HG03139 (cell line): ENCODE measurements around the gene ARMC9.
"Not testable (repeated sequence)": the region's sequence is repeated elsewhere in the genome, so short reads cannot be mapped to it uniquely, and the experiment has no call there.

ENCODE experiments used
- ATAC-seq: cut with Tn5 transposase; IDR thresholded peaks from one replicate; pipeline ENCODE4 v1.9.1; 2021; ENCODE audit not compliant: unreplicated experiment

Gene ARMC9

DNA sequence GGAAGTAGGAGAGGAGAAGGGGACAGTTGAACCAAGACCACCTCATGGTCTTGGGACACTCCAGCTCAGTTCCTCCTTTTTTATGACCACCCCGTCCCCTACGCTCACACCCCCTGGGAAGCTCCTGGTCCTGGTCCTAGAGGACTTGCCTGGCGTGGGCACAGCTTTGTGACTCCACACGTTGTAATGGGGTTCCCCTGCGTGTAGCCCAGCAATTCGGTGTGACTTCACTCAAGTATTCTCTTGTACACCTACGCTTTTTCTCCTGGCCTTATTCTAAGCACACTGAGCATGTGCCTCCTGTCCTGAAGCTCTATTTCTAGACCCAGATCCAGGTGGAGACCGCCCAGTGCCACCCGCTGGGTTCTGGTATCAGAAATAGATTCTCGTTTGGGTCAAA is 161.0 kb downstream of the ARMC9 start:
- ATAC-seq = no peak

DNA sequence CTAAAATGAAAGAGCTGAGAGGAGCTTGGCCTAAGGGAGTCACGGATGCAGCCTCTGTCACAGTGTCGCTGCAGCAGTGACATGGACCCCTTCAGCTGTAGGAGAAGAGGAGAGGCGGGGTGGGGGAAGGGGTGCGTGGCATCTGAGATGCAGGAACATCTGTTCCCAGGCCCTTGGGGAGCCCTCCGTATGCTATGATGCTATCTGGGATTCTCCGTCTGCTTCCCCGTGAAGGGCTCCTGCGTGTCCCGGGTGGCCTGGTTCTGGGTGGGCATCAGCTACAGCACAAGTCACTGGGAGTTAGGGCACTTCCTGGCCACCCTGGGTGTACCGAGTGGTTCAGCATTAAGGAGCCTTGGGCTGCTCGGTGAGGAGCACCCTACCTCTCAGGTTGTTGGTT is 161.5 kb downstream of the ARMC9 start:
- no peak for ATAC-seq

DNA sequence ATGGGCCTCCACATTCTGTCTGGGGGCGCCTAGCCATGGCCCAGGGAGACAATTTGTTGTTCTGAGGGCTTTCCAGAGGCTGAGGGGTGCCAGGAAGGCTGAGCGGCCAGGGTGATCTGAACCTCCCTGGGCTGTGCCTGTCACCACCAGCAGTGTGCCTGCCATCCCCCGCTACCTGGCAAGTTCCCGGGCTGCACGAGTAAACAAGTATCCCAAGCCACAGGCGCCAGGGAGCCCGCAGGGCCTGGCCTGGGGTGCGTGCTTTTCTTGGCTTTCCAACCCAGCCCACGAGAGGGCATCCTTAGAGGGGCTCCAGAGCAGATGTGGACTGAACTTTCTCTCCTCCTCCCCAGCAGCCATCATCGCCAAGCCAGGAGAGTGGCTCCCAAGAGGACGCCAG is 162.0 kb downstream of the ARMC9 start:
- ATAC-seq = no peak

DNA sequence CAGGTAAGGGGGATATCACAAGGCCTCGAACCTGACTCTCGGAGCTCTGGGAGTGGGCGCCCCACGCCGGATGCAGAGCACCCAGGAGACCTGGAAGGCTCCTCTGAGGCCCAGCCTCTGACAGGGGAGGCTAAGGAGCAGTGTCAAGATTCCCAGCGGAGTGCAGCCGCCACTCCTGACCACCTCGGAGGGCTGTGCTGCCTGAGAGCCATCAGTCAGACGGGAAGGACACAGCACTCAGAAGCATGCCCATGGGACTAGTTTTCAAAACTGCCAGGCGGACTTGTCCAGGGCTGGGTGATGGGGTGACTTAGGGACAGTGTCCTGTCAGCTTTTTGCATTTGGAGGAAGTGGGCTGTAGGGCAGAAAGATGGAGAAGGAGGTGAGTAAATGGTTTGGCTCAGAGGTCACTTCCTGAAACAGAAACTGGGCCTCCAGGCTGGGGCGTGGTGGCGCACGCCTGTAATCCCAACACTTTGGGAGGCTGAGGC is 162.5 kb downstream of the ARMC9 start:
- no peak for ATAC-seq

DNA sequence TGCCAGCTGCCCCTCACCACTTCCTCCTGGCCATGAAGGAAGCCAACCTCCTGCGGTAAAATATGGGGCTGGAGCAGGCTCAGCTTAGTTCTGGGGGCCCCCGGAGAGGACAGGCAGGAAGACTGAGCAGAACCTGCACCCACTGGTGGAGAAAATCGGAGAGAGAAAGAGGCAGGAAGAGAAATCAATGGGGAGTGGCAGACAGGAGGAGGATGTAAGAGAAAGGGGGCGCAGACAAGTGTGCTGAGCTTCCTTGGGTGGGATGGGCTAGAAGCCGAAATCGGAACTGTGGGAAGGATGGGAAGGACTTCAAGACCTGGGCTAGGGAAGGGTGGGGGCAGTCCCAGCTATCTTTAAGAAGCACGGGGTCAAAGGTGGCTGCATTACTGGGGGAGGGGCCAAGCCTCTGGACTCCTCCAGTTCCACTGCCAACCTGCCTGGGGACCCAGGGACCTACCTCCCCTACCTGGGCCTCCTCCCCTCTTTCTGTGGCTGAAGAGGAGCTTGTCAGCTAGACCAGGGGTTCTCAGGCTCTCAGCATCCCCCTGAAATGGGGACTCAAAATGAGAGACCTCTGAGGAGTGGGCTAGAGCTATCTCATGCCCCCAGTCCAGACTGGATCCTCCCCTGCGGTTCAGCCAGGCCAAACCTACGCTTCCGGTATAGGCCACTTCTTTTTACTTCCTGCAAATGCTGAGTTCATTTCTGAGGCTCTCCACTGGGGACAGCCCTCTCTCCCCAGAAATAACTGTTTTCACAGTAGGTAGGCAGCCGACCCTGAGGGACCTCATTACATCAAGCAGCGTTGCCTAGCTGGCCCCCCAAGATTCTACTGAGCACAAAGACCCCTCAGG is 163.5 kb downstream of the ARMC9 start:
- ATAC-seq = peak; percentile 85

DNA sequence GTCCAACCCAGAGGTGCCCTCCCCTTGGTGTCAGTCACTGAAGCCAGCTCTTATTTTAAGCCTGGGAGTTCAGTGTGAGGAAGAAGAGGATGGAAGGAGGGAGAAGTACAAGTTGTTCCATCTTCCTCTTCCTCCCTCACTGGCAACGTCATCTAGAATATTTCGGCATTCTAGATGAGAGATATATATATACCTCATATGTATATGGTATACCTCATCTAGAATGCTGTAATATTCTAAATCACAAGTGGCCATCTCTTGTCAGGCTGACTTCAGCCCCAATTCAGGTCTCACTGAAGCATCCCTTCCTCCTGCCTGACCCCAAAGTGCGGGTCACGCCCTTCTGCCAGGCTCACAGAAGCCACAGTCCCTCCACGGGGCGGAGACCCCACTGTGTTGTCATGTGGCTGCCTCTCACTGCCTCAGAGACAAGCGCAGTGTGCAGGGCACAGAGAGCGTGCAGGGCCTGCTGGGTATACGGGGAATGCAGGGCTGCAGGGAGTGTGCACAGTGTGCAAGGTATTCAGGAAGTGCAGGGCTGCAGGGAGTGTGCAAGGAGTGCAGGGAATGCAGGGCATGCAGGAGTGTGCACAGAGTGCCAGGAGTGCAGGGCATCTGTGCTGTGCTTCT is 164.2 kb downstream of the ARMC9 start:
- ATAC-seq = no peak

DNA sequence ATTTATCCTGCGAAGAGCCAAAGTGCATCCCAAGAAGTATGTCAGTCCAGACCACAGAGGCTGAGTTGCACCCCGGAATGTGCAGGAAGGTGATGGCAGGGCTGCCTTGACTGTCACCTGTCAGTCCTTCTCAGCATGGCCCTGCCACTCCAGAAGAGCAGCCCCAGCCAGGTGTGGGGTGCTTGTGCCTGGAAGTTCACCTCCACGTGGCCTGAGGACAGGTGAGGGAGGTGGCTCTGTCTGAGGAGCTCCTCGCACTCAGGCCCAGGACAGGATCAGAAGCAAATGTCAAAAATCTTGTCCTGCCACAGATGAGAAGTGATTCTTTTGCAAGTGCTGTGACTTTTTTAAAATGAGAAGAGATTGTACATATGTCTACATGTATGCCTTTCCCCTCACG is 165.6 kb downstream of the ARMC9 start:
- ATAC-seq = no peak

DNA sequence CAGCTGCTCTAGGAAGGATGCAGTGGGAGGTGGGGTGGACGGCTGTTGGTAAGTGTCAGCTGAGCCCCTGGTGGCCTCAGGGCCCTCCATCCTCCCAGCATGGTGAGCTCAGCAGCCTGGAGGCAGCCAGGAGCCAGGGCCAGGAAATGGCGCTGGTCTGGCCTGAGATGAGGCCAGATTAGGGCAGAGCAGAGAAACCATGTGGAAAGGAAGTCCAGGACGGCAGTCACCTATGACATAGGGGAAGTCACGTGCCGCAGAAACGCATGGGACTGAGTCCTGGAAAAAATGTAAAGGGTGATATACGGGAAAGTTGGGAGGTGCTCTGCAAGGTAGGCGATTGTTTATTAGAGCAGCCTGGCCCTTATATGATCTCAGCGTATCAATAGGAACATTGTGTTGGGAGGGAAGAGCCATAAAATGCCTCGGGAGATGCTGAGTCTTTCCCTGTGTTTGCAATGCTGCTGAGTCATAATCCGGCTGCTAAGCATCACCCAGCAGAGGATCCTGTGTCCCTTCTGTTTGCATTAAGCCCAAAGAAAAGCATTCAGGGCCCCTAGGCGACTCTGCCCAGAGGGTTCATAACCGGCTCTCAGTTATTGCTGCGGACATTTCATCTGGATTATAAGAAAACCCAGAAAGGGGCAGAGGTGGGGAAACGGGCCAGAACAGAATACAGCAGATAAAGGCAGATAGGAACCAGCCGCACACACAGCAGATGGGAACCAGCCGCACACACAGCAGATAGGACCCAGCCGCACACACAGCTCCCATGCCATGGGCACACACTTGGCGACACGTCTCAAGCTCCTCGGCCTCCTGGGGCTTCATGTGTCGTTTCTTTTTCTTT is 166.8 kb downstream of the ARMC9 start:
- no peak for ATAC-seq

DNA sequence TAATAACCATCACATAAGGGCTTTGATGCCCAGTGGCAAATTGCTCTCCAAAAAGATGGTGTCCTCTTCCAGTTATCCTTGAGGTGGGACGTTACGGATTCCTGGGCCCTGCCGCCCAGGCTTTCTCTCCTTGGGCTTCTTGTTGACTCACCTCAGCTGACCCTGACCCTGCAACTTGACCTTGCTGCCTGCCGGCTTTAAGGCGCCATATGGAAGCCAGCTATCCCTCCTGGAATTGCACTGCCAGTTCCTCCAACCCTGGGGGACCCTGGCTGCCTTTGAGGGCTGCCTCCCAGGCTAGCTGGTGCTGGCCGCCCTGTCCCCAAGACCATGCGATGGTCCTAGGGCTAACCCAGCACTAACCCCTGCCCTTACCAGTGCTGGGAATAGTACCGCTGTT is 168.7 kb downstream of the ARMC9 start:
- ATAC-seq = no peak

DNA sequence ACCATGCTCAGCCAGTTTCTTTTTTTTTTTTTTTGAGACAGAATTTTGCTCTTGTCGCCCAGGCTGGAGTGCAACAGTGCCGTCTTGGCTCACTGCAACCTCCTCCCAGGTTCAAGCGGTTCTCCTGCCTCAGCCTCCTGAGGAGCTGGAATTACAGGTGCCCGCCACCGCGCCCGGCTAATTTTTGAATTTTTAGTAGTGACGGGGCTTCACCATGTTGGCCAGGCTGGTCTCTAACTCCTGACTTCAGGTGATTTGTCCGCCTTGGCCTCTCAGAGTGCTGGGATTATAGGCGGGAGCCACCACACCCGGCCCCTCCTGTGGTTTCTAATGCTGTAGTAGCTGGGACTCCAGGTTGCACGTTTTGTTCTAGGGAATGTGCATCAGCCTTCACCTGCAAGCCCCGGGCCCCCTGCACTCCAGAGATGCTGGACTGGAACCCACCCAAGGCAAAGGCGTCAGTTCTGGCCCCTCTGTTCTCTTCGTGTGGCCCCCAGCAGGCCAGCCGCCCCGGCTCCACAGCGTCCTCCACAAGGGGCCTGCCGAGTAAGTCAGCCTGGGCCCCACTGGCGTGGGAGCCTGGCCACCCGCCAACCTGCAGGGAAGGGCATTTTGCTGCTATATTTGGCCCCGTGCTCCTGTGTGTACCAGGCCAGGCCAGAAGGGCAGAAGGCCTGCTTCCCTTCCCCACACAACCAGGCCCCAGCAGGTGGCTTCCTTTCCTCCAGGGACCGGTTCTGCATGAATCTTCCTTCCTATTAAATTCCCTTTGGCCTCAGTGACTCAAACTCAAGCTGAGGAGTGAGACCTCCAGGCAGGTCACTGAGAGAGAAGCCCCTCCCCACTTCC is 171.4 kb downstream of the ARMC9 start:
- ATAC-seq = no peak

DNA sequence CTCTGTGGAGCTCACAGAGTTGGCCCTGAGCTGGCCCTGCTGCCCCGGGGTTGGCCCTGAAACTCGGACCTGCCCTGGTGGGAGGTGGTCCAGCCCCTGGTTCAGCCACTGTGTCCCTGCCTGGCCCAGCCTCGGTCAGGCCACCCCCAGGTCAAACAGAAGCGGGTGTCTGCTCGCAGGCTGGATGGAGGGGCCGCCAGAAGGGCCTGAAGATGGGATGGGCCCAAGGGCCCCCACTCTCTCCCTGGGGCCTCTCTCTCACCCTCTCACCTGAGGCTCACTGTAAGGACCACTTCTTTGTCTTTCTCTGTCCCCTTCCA is 172.0 kb downstream of the ARMC9 start:
- no peak for ATAC-seq

DNA sequence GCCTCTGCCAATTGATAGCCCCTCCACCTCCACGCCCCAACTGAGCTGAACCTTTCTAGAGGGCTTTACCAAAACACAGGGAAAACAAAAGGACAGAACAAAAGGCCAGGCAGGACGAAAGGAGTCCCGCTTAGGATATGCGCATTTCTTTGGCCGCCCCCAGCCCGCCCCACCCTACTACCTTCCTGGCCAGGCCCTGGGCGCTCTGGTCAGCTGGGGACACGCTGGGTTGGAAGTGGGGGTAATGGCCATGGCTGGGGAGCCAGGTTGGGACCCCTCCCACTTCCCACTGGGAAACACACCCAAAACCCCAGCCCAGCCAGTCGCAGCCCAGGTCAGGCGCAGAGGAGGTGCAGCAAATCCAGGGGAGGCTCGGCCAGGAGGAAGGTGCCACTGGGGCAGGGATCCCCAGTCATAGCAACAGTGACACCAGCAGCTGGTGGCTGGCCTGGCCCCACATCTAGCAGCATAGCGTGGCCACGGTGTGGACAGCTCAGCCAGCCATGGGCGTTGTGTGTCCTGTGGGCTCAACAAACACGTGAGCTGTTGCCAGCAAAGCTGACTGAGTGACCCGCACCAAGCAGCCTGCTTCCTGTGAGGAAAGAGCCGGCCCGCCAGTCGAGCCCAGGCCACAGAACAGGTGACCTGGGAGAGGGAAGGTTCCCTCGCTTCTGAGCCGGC is 172.5 kb downstream of the ARMC9 start:
- ATAC-seq = no peak

DNA sequence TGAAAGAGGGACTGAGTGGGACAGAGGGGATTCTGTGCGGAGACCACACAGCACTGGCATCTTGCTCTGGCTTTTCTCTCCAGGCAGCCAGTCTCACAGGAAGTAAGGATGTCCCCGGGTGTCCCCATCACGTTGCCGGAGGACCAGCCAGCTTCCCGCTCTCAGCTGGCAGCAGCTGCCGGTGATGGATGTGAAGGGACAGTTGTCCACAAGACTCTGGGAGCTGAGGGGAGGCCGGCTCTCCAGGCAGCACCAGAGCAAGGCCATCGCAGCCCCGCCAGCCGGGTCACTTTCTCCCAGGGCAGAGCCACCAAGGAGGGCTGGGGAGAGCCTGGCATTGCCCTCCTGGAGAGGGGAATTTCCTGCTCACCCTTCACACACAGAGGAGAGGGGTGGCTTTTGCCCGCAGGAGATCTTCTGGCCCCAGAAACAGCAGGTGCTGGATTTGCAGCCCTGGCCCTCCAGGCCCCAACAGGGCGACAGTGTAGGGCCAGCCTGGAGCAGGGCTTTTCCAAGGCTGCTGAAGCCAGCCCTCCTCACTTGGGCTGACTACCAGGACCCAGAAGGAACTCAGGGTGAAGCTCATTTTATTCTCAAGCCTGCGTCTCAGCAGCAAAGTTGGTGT is 173.1 kb downstream of the ARMC9 start:
- ATAC-seq = no peak

DNA sequence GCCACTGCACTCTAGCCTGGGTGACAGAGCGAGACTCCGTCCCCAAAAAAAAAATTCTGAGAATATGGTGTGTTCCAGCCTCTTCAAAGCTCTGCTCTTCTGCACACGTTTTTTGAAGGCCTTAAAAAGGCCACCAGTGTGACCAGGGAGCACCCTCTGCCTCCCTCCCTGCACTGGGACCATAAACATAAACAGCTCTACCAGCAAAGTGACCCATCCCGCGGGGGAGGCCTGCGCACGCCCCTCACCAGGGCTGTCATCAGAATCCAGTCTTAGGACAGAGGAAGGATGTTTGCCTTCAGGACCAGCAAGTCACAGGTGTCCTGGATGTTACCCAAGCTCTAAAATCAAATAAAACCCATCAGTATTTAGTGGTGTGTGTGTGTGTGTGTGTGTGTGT is 173.9 kb downstream of the ARMC9 start:
- ATAC-seq = no peak

DNA sequence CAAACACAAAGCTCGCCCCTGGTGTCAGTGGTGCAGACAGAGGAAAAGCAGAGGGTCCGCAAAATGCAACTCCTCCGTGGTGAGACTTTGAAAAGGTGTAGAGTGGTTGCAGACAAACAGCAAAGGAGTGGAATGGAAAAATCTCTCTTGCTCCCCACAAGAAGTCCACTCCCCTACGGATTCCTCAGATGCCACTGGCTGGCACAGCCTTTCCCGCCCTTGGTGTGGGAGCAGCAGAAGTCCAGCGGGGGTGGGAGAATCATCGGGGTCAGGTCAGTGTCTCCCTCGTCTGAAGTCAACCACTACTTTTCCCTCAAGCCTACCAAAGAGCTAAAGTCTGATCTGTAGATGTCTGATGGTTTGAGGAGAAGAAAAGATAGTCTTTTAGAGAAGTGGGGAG is 174.8 kb downstream of the ARMC9 start:
- ATAC-seq = no peak

DNA sequence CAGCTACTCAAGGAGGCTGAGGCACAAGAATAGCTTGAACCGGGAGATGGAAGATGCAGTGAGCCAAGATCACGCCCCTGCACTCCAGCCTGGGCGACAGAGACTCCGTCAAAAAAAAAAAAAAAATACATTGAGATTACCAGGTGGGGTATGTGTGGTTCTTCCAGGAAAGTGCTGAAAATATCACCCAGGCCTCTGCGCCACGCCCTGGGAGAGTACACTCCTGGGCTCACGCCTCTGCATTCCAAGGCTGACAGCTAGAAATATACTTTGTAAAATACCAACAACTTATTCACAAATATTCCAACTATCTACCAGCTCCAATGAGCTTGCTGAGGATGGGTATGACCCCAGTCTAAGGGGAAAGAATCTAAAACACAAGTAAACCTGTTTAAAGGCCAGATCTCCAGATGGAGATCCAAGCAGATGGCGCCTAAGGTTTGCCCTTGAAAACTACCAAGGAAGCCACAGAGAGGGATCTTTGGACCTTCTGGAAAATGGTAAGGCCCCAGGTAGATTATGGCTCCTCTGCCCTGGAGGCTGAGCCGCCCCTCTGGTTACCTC is 175.4 kb downstream of the ARMC9 start:
- no peak for ATAC-seq

DNA sequence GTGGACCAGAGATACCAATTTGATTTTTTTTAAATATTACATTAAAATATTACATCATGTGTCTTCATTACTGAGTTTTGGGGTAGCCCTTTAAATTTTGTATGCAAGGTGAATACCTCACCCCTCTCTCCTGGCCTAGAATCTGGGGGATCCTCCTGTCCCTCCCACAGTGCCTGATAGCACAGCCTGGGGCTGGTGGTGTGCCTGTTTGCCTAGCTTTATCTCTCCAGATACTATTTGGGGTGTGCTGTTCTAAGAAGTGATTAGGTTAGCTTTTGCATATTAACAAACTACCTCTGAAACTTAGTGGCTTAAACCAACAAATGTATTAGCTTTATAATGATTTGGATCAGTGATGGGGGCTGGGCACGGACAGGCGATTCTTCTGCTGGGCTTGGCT is 176.3 kb downstream of the ARMC9 start:
- no peak for ATAC-seq

DNA sequence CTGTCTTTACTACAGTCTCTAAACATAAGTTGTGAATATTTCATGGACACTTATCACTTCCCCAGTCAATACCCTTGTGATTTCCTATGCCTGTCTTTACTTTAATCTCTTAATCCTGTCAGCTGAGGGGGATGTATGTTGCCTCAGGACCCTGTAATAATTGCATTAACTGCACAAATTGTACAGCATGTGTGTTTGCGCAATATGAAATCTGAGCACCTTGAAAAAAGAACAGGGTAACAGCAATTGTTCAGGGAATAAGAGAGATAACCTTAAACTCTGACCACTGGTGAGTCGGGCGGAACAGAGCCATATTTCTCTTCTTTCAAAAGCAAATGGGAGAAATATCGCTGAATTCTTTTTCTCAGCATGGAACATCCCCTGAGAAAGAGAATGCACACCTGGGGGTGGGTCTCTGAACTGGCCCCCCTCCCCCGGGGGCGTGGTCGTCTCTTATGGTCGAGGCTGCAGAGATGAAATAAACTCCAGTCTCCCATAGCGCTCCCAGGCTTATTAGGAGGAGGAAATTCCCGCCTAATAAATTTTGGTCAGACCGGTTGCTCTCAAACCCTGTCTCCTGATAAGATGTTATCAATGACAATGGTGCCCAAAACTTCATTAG is 177.7 kb downstream of the ARMC9 start:
- not testable (repeated sequence) for ATAC-seq

DNA sequence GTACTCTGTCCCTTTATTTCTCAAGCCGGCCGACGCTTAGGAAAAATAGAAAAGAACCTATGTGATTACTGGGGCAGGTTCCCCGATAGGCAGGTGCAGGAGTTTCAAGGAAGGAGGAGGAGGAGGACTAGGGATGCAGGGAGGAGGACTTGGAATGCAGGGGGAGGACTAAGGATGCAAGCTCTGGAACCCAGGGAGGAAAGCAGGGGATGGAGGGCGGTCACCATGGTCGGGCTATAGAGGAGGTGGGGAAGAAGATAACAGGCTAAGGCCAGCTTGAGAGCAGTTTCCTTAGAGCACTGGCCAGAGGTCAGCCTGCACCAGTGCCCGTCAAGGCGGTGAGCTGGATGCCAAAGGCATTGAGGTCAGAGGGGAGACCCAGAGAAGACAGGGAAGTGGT is 178.4 kb downstream of the ARMC9 start:
- ATAC-seq = no peak
